OCI-LY1 (cell line): ENCODE measurements around the gene MAPK9.

Source experiments
- H2AFZ ChIP-seq: fragments of 200-600 bp; sonication (generic), shearing (Covaris generic); 2 replicates; pipeline ENCODE4 v1.6.0; 2014; ENCODE audit warnings: antibody characterized with exemption, mild to moderate bottlenecking, low read length
- H3F3A ChIP-seq: fragments of 200-600 bp; sonication (generic), shearing (Covaris generic); 2 replicates; pipeline ENCODE4 v1.6.0; 2014; ENCODE audit warnings: mild to moderate bottlenecking, antibody characterized with exemption, low read length, moderate library complexity; ENCODE audit not compliant: insufficient read depth
- H3K27ac ChIP-seq: fragments of 200-600 bp; sonication (generic); 2 replicates; pipeline ENCODE4 v1.5.1; 2014; ENCODE audit warnings: low read length, mixed run types, mild to moderate bottlenecking, low read depth; ENCODE audit not compliant: poor library complexity, severe bottlenecking
- H3K27me3 ChIP-seq: fragments of 200-600 bp; sonication (generic); 2 replicates; pipeline ENCODE4 v1.6.0; 2014; ENCODE audit warnings: antibody characterized with exemption, mild to moderate bottlenecking, low read length, moderate library complexity; ENCODE audit not compliant: insufficient read depth
- H3K36me3 ChIP-seq: fragments of 200-600 bp; sonication (generic); 2 replicates; pipeline ENCODE4 v1.6.1; 2014; ENCODE audit warnings: mild to moderate bottlenecking, antibody characterized with exemption, low read length, moderate library complexity, mixed read lengths; ENCODE audit not compliant: insufficient read depth
- H3K4me1 ChIP-seq: fragments of 200-600 bp; sonication (generic); 2 replicates; pipeline ENCODE4 v1.5.1; 2014; ENCODE audit warnings: mild to moderate bottlenecking, low read length, moderate library complexity; ENCODE audit not compliant: insufficient read depth, severe bottlenecking
- H3K4me2 ChIP-seq: fragments of 200-600 bp; sonication (generic), shearing (Covaris generic); 2 replicates; pipeline ENCODE4 v1.6.1; 2014; ENCODE audit warnings: low read length
- H3K4me3 ChIP-seq: fragments of 200-600 bp; sonication (generic); 2 replicates; pipeline ENCODE4 v1.5.1; 2014; ENCODE audit warnings: low read length, low read depth, mild to moderate bottlenecking, mixed read lengths; ENCODE audit not compliant: poor library complexity, severe bottlenecking
- H3K79me2 ChIP-seq: fragments of 200-600 bp; shearing (Covaris generic); 2 replicates; pipeline ENCODE4 v1.6.1; 2016; ENCODE audit warnings: mixed run types, low read length, mixed read lengths; ENCODE audit not compliant: insufficient read depth
- H3K9ac ChIP-seq: fragments of 200-600 bp; sonication (generic), shearing (Covaris generic); 2 replicates; pipeline ENCODE4 v1.6.1; 2014; ENCODE audit warnings: mild to moderate bottlenecking, low read length, mixed read lengths
- H3K9me2 ChIP-seq: fragments of 200-600 bp; sonication (generic), shearing (Covaris generic); 2 replicates; pipeline ENCODE4 v1.6.1; 2014; ENCODE audit warnings: low read depth, mild to moderate bottlenecking, low read length, mixed read lengths
- H3K9me3 ChIP-seq: fragments of 200-600 bp; shearing (Covaris generic); 2 replicates; pipeline ENCODE4 v1.6.1; 2014; ENCODE audit warnings: low read length, mixed read lengths
- H4K20me1 ChIP-seq: fragments of 200-600 bp; sonication (generic), shearing (Covaris generic); 2 replicates; pipeline ENCODE4 v1.6.0; 2016; ENCODE audit warnings: mild to moderate bottlenecking, low read length; ENCODE audit not compliant: insufficient read depth
- CTCF ChIP-seq: fragments of 200-600 bp; sonication (generic), shearing (Covaris generic); IDR thresholded peaks from 2 replicates; pipeline ENCODE4 v1.5.1; 2017; ENCODE audit warnings: mild to moderate bottlenecking, antibody characterized with exemption, low read length, moderate library complexity, mixed read lengths
- EZH2 ChIP-seq: fragments of 200-600 bp; sonication (generic), shearing (Covaris generic); IDR thresholded peaks from 2 replicates; pipeline ENCODE4 v1.8.0; 2017; ENCODE audit warnings: borderline replicate concordance, mixed run types, mild to moderate bottlenecking, antibody characterized with exemption, low read length, moderate library complexity, mixed read lengths

The MAPK9 gene

GRCh38 chr5:180291943-180292831, at the start of gene MAPK9:
Gene MAPK9, minus strand, starts transcription at chr5:180292083. Its CDS starts 11,522 bp downstream, at chr5:180280561.
- H3K9me3 ChIP-seq, result 0 out of 2 replicates have a peak, but pooled peaks cover 2% of the 10 kb centered on the region
- peak within 1 kb of the TSS; percentile 99 for H3K9ac ChIP-seq
- H3K4me3 ChIP-seq, result peak within 1 kb of the TSS; percentile 99
- H3F3A ChIP-seq, result no peaks in the 10 kb centered on the region
- H4K20me1 ChIP-seq, result no peaks in the 10 kb centered on the region
- H3K4me2 ChIP-seq, result peak within 1 kb of the TSS; percentile 91
- H3K27me3 ChIP-seq, result no peaks in the 10 kb centered on the region
- TF ChIP-seq CTCF (no peak; the same call in 1 of the 2 replicates), EZH2 (no peak)
- H3K27ac ChIP-seq, result peak within 1 kb of the TSS; percentile 77
- H3K4me1 ChIP-seq, result peaks cover 43% of the 10 kb centered on the region
- peaks cover 29% of the 10 kb centered on the region for H3K79me2 ChIP-seq
- no peaks in the 10 kb centered on the region for H3K9me2 ChIP-seq
- no peak within 1 kb of the TSS for H2AFZ ChIP-seq
- peaks cover 16% of the 10 kb centered on the region for H3K36me3 ChIP-seq

DNA sequence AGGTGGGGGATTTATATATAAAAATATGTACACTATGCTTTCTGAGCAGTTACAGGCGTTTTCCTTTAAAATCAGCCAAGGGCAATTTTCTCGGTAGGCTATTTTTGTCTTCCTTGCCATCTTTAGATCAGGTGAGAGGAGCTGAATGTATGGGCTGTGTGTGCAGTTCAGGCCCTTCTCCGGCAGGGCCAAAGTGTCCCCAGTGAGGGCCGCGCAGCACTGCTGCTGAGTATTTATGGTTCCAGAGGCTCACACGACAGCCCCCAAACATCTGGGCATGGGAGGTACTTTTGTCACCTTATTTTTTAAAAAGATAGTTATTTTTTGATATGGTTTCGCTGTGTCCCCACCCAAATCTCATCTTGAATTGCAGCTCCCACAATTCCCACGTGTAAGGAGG, 49.7 kb upstream of the MAPK9 start:
- H3K36me3 ChIP-seq, result no peaks in the 10 kb centered on the region
- H3F3A ChIP-seq, result no peaks in the 10 kb centered on the region
- H3K9me3 ChIP-seq, result no peaks in the 10 kb centered on the region
- H3K27ac ChIP-seq, result no peak overlapping the region
- no peaks in the 10 kb centered on the region for H3K27me3 ChIP-seq
- no peak overlapping the region for H3K9ac ChIP-seq
- no peak overlapping the region for H2AFZ ChIP-seq
- no peaks in the 10 kb centered on the region for H3K79me2 ChIP-seq
- no peak for TF ChIP-seq CTCF
- no peak for TF ChIP-seq EZH2
- no peak overlapping the region for H3K4me3 ChIP-seq
- no peaks in the 10 kb centered on the region for H3K4me1 ChIP-seq
- no peak overlapping the region for H3K4me2 ChIP-seq
- no peaks in the 10 kb centered on the region for H4K20me1 ChIP-seq
- H3K9me2 ChIP-seq, result no peaks in the 10 kb centered on the region

DNA sequence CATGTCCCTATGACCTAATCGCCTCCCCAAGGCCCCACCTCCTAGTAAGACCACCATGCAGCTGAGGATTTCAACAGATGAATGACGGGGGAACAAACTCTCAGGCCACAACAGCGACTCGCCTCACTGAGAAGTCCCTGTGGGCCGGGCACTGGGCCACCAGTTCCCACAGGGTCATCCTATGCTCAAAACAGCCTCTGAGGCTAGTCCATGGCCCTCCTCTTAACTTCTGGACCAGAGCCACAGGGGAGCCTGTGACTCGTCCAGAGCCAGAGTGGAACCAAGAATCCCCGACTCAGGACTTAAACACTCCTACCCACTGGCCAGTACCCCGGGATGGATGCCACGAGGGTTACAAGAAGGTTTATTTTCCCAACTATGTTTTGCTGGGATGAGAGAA, 49.0 kb upstream of the MAPK9 start:
- Histone ChIP-seq H3K79me2 (no peaks in the 10 kb centered on the region), H3K9ac (no peak overlapping the region), H4K20me1 (no peaks in the 10 kb centered on the region), H3K4me1 (no peaks in the 10 kb centered on the region), H2AFZ (no peak overlapping the region), H3K4me2 (no peak overlapping the region), H3K27ac (no peak overlapping the region), H3K9me2 (no peaks in the 10 kb centered on the region), H3K27me3 (no peaks in the 10 kb centered on the region), H3K4me3 (no peak overlapping the region), H3K36me3 (no peaks in the 10 kb centered on the region), H3F3A (no peaks in the 10 kb centered on the region), H3K9me3 (no peaks in the 10 kb centered on the region)
- TF ChIP-seq EZH2 (no peak), CTCF (no peak)
